Lower leg skin (tissue), 4 donors: Measurements from ENCODE around the gene SEMA5B. TPM values are rescaled to one million over a fixed set of nuclear protein-coding genes. Genes with fewer than 3 reads are reported as not detected.

Experiments
- DNase-seq, 2 donors: peaks; one replicate each; pipeline ENCODE4 v3.0.0-alpha.2; 2019; ENCODE audit warnings: low spot score in 2 of 2
- H3K4me3 ChIP-seq: fragments of 200-600 bp; sonication (generic); 2 replicates; pipeline ENCODE4 v1.5.1; 2017; ENCODE audit warnings: mild to moderate bottlenecking, low read depth; ENCODE audit not compliant: poor library complexity, severe bottlenecking
- POLR2A ChIP-seq, 2 donors: fragments of 450-650 bp; IDR thresholded peaks; one replicate each; pipeline ENCODE4 v1.6.1; 2016 to 2017; ENCODE audit warnings: antibody characterized with exemption in 2 of 2, mild to moderate bottlenecking in 1 of 2, moderate library complexity in 1 of 2
- WGBS, 2 donors: methylation state at CpG; one replicate each; pipeline ENCODE4 v1.1.5; 2018; 5-methylcytosine and 5-hydroxymethylcytosine counted together
- intact Hi-C: fragments of 100-400 bp; cut with DNase I; formaldehyde crosslinking; loops from one replicate; pipeline ENCODE4 v1.15.0; 2023; ENCODE audit warnings: low total_unique reads
- total RNA-seq, 4 donors: library from RNA; depleted of rRNA; stranded (reverse); fragments of >200 nt; gene quantifications; one replicate each; pipeline ENCODE4 v1.1.0, GENCODE V29; 2016
- TF ChIP-seq, protein P1 (sequence below), 3 donors: fragments of 450-650 bp; IDR thresholded peaks; one replicate each; pipeline ENCODE4 v1.5.1; 2016; ENCODE audit warnings: antibody characterized with exemption in 3 of 3, mild to moderate bottlenecking in 3 of 3, moderate library complexity in 2 of 3

SEMA5B gene
- total RNA-seq, 4 donors from 2014 or later: 0.21 to 1.8 (median 0.61) TPM

DNA sequence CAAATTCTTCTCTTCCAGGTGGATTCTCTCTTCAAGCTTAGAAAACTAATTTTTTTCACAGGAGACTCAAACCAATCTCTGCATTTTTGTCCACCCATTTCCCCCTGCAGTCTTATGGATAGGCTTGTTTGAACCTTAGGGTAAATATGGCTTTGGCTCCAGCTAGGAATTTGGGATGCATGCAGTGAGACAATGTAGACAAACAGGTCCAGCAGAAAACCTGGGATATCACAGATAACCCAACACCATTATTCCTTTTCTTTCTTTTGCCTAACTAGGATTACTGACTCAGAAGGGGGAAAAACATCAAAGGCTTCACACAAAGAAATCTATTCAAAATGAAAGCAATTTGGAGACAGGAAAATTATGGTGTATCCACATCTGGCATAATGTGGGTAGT, 11.2 kb upstream of the SEMA5B start:
- TF ChIP-seq, protein P1, sequence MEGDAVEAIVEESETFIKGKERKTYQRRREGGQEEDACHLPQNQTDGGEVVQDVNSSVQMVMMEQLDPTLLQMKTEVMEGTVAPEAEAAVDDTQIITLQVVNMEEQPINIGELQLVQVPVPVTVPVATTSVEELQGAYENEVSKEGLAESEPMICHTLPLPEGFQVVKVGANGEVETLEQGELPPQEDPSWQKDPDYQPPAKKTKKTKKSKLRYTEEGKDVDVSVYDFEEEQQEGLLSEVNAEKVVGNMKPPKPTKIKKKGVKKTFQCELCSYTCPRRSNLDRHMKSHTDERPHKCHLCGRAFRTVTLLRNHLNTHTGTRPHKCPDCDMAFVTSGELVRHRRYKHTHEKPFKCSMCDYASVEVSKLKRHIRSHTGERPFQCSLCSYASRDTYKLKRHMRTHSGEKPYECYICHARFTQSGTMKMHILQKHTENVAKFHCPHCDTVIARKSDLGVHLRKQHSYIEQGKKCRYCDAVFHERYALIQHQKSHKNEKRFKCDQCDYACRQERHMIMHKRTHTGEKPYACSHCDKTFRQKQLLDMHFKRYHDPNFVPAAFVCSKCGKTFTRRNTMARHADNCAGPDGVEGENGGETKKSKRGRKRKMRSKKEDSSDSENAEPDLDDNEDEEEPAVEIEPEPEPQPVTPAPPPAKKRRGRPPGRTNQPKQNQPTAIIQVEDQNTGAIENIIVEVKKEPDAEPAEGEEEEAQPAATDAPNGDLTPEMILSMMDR (IDR thresholded peaks at IDR 0.05): no peak
- TF ChIP-seq POLR2A (IDR thresholded peaks at IDR 0.05): no peak
- DNase-seq: no peak
- no peak overlapping the region for H3K4me3 ChIP-seq
- intact Hi-C loops: loop anchor here (10.0 kb wide), 1 partner anchor 284 kb away; no protein-coding TSS in a partner anchor

DNA sequence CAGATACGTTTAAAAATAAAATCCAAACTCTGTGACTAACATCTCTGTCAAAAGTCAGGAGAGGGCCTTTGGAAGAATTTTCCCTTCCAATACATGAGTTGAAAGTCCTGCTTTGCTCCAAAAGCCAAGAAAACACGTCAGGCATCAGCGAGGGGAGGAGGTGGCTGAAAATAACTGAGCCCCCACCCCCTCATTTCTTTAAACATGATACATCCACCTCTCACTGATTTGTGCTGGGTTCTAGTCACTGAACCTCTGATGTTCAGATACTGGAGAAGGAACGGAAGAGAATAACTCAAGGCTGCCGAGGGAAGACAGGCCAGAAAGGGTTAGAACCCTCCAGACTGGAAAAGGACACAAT, 9.4 kb upstream of the SEMA5B start:
- WGBS, 2 donors: 46 to 62% methylated on average over 5 of the region's 5 CpGs
- H3K4me3 ChIP-seq: no peak overlapping the region
- TF ChIP-seq POLR2A (IDR thresholded peaks at IDR 0.05): no peak
- TF ChIP-seq, protein P1 (IDR thresholded peaks at IDR 0.05): no peak
- no peak for DNase-seq
- intact Hi-C loops: loop anchor here (10.0 kb wide), 1 partner anchor 282 kb away; no protein-coding TSS in a partner anchor

DNA sequence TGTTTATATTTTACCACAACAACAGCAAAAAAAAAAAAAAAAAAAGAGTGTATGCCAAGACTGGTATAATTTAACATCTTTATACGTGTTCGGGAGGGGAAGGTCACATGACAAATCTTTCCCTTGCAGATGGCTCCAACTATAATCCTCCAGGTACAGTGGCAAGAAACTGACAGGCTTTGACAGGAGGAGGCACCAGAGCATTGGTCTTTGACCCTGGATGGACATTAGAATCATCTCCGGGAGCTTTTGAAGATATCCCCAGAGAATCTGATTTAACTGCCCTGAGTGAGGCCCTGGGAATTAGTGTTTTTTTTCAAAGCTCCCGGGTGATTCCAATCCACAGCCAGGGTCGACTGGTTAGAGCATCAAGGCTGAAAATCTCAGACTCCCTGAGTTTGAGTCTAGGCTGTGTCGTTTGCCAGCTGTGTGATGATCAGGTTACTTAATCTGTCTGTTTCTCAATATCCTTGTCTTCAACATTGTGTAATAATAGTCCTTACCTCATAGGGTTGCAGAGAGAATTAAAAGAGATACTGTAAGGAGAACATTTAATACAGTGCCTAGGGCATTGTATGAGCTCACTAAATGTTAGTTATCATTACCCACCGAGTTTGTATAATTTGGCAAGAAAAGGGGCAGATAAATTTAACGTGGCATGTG, 8.9 kb upstream of the SEMA5B start:
- 36% methylated on average over 8 of the region's 8 CpGs for WGBS, 2 donors
- no peak for DNase-seq
- TF ChIP-seq POLR2A (IDR thresholded peaks at IDR 0.05): no peak
- TF ChIP-seq, protein P1 (IDR thresholded peaks at IDR 0.05): no peak
- intact Hi-C loops: loop anchor here (10.0 kb wide), 1 partner anchor 282 kb away; no protein-coding TSS in a partner anchor
- no peak overlapping the region for H3K4me3 ChIP-seq

DNA sequence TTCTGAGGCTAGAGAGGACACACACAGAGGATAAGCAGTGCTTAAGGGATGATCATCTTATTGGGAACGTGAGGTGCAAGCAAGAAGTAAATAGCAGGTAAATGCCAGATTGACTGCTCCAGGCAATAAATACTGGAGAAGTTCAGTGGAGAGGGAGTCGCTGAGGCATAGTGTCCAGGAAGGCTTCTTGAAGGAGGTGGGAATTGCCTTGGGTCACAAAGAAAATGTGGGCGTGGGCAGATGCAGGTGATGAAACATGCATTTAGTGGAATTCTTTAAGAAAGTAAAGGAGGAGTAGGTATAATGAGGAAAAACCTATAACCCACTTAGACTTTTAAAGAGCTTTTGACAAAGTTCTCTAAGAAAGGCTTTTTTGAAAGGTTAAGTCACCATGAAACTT, 7.4 kb upstream of the SEMA5B start:
- WGBS, 2 donors: 68 to 80% methylated on average over 3 of the region's 3 CpGs
- DNase-seq: no peak
- no peak overlapping the region for H3K4me3 ChIP-seq
- intact Hi-C loops: loop anchor here (10.0 kb wide), 1 partner anchor 280 kb away; no protein-coding TSS in a partner anchor
- no peak for TF ChIP-seq POLR2A (IDR thresholded peaks at IDR 0.05)
- TF ChIP-seq, protein P1 (IDR thresholded peaks at IDR 0.05): no peak

DNA sequence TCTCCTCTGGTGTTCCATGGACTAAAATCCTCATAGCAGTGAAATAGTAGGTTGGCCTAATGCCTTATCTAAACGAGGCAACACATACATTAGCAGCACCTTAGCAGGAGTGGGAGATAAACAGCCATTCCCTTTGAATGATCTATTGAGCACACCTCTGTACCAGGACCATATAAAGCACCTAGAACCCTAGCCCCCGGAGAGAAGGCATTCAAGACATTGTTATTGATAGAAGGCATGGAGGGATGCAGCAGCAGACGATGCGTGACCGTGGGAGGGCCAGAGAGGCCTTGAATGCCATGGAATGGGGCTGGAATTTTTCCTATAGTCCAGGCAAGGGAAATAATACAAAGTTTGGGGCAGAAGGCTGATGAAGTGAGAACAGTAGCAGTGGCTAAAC, 6.6 kb upstream of the SEMA5B start:
- TF ChIP-seq, protein P1 (IDR thresholded peaks at IDR 0.05): no peak
- no peak for TF ChIP-seq POLR2A (IDR thresholded peaks at IDR 0.05)
- H3K4me3 ChIP-seq: no peak overlapping the region
- intact Hi-C loops: loop anchor here (10.0 kb wide), 1 partner anchor 279 kb away; no protein-coding TSS in a partner anchor
- 90 to 93% methylated on average over 5 of the region's 5 CpGs for WGBS, 2 donors
- DNase-seq: no peak

DNA sequence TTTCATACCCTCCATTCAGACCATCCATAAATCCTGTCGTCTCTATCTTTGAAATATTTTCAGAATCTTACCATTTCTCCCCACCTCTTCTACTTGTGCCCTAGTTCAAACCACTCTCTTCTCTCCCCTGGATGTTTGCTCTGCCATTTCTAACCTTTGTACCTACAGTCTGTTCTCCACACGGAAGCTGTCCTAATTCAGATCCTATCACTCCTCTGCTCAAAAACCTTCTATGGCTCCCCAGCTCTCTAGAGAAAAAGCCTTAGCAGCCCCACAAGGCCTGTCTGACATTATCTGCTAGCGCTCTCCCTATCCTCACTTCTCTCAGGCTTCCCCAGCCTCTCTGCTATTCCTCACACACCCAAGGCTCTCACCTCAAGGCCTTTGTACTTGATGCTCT, 4.5 kb upstream of the SEMA5B start:
- no peak for DNase-seq
- TF ChIP-seq, protein P1 (IDR thresholded peaks at IDR 0.05): no peak
- TF ChIP-seq POLR2A (IDR thresholded peaks at IDR 0.05): no peak
- WGBS, 2 donors: 79 to 90% methylated on average over 3 of the region's 3 CpGs
- intact Hi-C loops: loop anchor here (10.0 kb wide), 1 partner anchor 277 kb away; no protein-coding TSS in a partner anchor
- H3K4me3 ChIP-seq: no peak overlapping the region
